Left lung (tissue), 10 donors: ENCODE results near the gene HMCN1. TPM values are rescaled to one million over a fixed set of nuclear protein-coding genes. Genes with fewer than 3 reads are reported as not detected.
"Not testable (repeated sequence)": the region's sequence is repeated elsewhere in the genome, so short reads cannot be mapped to it uniquely, and the experiment has no call there.

Source experiments
- ATAC-seq: fragments of 200-7000 bp; cut with Tn5 transposase; one replicate; pipeline ENCODE4 v1.9.1; 2020; ENCODE audit warnings: moderate library complexity
- DNase-seq, 4 donors: peaks; one replicate each; pipeline ENCODE4 v3.0.0-alpha.2; 2013 to 2020
- H3K27ac ChIP-seq, 2 donors: fragments of 200-600 bp; sonication (generic) in 1 of 2; one replicate each; pipeline versions ENCODE4 v1.5.0 to v1.8.0; 2020 to 2021
- H3K27me3 ChIP-seq, 2 donors: fragments of 200-600 bp; sonication (generic) in 1 of 2; one replicate each; pipeline versions ENCODE4 v1.5.0 to v1.8.0; 2020 to 2021
- H3K36me3 ChIP-seq, 2 donors: fragments of 200-600 bp; sonication (generic) in 1 of 2; one replicate each; pipeline versions ENCODE4 v1.5.0 to v1.8.0; 2020 to 2021
- H3K4me1 ChIP-seq, 2 donors: fragments of 200-600 bp; one replicate each; pipeline ENCODE4 v1.8.0; 2021
- H3K4me3 ChIP-seq, 2 donors: fragments of 200-600 bp; sonication (generic) in 1 of 2; one replicate each; pipeline versions ENCODE4 v1.5.0 to v1.8.0; 2020 to 2021; ENCODE audit warnings: mild to moderate bottlenecking in 1 of 2
- H3K9me3 ChIP-seq, 2 donors: fragments of 200-600 bp; sonication (generic) in 1 of 2; one replicate each; pipeline versions ENCODE4 v1.5.0 to v1.8.0; 2020 to 2021
- intact Hi-C, 2 donors: fragments of 100-400 bp; cut with DNase I; formaldehyde crosslinking; loops; one replicate each; pipeline versions ENCODE4 v1.11.2 to v1.14.2; 2022
- polyA plus RNA-seq, 6 donors: library from polyadenylated mRNA; unstranded; fragments of 120-200 nt; gene quantifications; one replicate each; pipeline ENCODE4 v1.2.1, GENCODE V29; 2013; ENCODE audit not compliant: insufficient read length in 6 of 6
- total RNA-seq, 2 donors: library from RNA; stranded (reverse); fragmentation: NEBNext Ultra II Directional; extraction: Animal tissue kit (Norgen Biotek cat#: 25700); gene quantifications; one replicate each; pipeline ENCODE4 v1.2.1, GENCODE V29; 2021
- TF ChIP-seq, protein P1 (sequence below), 2 donors: fragments of 200-600 bp; sonication (generic) in 1 of 2; IDR thresholded peaks; one replicate each; pipeline versions ENCODE4 v1.5.0 to v1.8.0; 2021; ENCODE audit warnings: antibody characterized with exemption in 2 of 2
- donor health status: DM: no; HTN: yes; CAD: no.
- donor health status: DM: no; HTN: no; CAD: no.

The HMCN1 gene
- total and polyA plus RNA-seq, 8 donors, result 24.0 to 91.0 (median 48.7) TPM

DNA sequence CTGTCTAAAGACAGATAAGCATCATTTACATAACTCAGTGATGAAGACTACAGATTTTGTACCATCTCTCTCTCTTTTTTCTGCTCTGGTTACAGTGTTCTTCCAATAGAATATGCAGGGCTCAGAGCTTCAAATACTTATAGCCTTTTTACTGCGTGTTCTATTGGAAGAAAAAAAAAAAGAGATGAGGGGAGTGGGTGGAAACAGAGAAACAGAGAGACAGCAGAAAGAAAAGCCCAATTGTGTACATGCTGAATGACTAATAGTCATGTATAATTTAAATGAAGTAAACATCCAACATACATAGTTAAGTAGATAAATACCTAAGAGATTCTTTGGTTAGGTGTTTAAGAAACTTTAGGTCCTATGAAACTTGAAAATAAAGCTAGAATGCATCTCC lies 151.9 kb downstream of the HMCN1 start:
- TF ChIP-seq, protein P1, sequence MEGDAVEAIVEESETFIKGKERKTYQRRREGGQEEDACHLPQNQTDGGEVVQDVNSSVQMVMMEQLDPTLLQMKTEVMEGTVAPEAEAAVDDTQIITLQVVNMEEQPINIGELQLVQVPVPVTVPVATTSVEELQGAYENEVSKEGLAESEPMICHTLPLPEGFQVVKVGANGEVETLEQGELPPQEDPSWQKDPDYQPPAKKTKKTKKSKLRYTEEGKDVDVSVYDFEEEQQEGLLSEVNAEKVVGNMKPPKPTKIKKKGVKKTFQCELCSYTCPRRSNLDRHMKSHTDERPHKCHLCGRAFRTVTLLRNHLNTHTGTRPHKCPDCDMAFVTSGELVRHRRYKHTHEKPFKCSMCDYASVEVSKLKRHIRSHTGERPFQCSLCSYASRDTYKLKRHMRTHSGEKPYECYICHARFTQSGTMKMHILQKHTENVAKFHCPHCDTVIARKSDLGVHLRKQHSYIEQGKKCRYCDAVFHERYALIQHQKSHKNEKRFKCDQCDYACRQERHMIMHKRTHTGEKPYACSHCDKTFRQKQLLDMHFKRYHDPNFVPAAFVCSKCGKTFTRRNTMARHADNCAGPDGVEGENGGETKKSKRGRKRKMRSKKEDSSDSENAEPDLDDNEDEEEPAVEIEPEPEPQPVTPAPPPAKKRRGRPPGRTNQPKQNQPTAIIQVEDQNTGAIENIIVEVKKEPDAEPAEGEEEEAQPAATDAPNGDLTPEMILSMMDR (IDR thresholded peaks at IDR 0.05), result no peak
- no peaks in the 10 kb centered on the region for H3K4me1 ChIP-seq
- intact Hi-C loops, result no loop called here
- no peak overlapping the region for H3K4me3 ChIP-seq
- peaks cover 0 to 4% of the 10 kb centered on the region in 2 donors for H3K9me3 ChIP-seq
- H3K27ac ChIP-seq, result no peak overlapping the region
- ATAC-seq (no peak), DNase-seq (no peak)
- no peaks in the 10 kb centered on the region for H3K27me3 ChIP-seq
- H3K36me3 ChIP-seq, result no peaks in the 10 kb centered on the region

DNA sequence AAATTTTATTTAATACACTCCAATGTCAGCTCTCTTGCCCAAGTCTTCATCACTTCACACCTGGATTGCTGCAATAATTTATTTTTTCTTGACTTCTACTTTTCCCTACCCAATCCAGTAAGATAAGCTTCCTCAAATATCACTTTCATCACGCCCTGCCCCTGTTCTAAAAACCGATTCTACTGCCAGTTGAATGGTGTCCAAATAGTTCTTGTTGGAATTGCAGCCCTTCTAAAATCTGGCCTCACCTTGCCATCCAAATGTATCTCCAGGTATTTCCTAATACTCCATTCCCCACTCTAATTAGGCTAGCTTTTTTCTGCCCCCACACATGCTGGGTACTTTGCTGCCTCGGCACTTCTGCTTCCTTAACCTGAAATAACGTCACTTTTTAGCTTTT lies 152.5 kb downstream of the HMCN1 start:
- TF ChIP-seq, protein P1 (IDR thresholded peaks at IDR 0.05), result no peak
- H3K4me1 ChIP-seq, result no peaks in the 10 kb centered on the region
- DNase-seq (no peak), ATAC-seq (peak; percentile 25)
- intact Hi-C loops, result no loop called here
- no peak overlapping the region for H3K4me3 ChIP-seq
- no peaks in the 10 kb centered on the region for H3K27me3 ChIP-seq
- no peak overlapping the region for H3K27ac ChIP-seq
- H3K9me3 ChIP-seq, result peaks cover 0 to 4% of the 10 kb centered on the region in 2 donors
- no peaks in the 10 kb centered on the region for H3K36me3 ChIP-seq

DNA sequence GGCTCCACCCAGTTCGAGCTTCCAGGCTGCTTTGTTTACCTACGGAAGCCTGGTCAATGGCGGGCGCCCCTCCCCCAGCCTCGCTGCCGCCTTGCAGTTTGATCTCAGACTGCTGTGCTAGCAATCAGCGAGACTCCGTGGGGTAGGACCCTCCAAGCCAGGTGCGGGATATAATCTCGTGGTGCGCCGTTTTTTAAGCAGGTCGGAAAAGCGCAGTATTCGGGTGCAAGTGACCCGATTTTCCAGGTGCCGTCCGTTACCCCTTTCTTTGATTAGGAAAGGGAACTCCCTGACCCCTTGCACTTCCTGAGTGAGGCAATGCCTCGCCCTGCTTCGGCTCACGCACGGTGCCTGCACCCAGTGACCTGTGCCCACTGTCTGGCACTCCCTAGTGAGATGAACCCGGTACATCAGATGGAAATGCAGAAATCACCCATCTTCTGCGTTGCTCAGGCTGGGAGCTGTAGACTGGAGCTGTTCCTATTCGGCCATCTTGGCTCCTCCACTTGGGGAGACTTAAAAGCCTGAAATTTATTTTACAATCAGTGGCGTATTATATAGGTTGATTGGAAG lies 158.7 kb downstream of the HMCN1 start:
- intact Hi-C loops, result not testable (repeated sequence)

DNA sequence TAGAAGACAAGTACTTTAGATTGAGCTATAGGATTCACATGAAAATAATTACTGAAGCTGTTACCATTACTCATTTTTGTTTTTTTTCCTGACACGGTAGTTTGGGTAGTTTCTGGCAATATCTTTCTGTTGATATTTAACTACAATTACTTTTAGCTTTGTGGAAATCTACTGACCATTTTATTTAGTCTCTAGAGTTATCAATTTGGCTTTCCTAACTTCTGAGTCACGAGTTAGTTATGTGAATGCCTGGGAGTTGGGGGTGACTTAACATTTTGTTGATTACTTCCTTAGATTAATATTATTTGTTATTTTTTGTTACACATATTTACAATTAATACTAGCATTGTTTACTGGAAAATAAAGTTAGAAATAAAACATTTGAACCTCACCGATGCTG lies 160.6 kb downstream of the HMCN1 start:
- intact Hi-C loops, result no loop called here
- TF ChIP-seq, protein P1 (IDR thresholded peaks at IDR 0.05), result no peak
- H3K27me3 ChIP-seq, result no peaks in the 10 kb centered on the region
- no peaks in the 10 kb centered on the region for H3K4me1 ChIP-seq
- no peak for DNase-seq
- no peak for ATAC-seq
- H3K9me3 ChIP-seq, result peaks cover 0 to 5% of the 10 kb centered on the region in 2 donors
- no peak overlapping the region for H3K4me3 ChIP-seq
- H3K36me3 ChIP-seq, result no peaks in the 10 kb centered on the region
- peak overlapping the region in 1 of 2 donors; percentile 5 for H3K27ac ChIP-seq

More for the DNA sequence above, 158.7 kb downstream of the HMCN1 start:
- H3K27me3 ChIP-seq, H3K4me3 ChIP-seq, H3K27ac ChIP-seq, H3K9me3 ChIP-seq, ATAC-seq, H3K36me3 ChIP-seq, H3K4me1 ChIP-seq: not testable (repeated sequence)
- peak in 1 of 4 donors; percentile 28 for DNase-seq

DNA sequence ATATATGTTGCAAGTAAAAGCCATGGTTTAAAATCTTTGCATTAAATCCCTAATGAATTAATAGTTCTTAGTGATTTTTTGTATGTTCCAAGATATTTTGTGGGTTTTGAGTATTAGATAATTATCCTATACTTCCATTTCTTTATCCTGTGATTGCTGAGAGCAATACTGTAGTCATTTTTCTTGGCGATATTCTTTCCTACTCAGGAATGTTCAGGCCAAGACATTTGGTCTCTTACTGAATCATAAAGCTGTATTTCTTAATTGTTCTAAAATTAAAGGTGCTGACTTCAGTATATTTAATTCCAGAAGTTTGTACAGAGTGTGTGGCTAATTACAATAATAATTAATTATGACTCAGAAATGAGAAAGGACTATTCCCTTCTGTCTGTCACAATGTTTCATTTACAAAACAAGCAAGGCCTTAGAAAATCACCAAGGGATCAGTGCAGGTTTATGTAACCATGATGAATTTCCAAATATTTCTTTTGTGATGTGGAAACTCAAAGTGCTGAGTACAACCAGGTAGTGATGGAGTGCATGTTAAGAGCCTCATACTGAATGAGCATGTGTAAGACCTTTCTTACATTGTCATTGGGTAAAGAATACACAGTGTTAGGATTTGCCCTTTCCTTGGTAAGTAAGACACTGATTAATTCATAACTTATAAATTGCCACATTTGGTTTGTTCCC lies 161.2 kb downstream of the HMCN1 start:
- DNase-seq (no peak), ATAC-seq (peak; percentile 31)
- no peaks in the 10 kb centered on the region for H3K27me3 ChIP-seq
- no peaks in the 10 kb centered on the region for H3K36me3 ChIP-seq
- peaks cover 0 to 1% of the 10 kb centered on the region in 2 donors for H3K9me3 ChIP-seq
- no peaks in the 10 kb centered on the region for H3K4me1 ChIP-seq
- TF ChIP-seq, protein P1 (IDR thresholded peaks at IDR 0.05), result no peak
- intact Hi-C loops, result no loop called here
- H3K27ac ChIP-seq, result peak overlapping the region in 1 of 2 donors; percentile 14
- no peak overlapping the region for H3K4me3 ChIP-seq
